T follicular helper cell (primary cell): Measurements from ENCODE around the gene FBRSL1.
"Not testable (repeated sequence)": the region's sequence is repeated elsewhere in the genome, so short reads cannot be mapped to it uniquely, and the experiment has no call there.

Source experiments
- DNase-seq: peaks from one replicate; pipeline ENCODE4 v3.0.0-alpha.2; 2020; ENCODE audit warnings: low read depth

Gene FBRSL1

DNA sequence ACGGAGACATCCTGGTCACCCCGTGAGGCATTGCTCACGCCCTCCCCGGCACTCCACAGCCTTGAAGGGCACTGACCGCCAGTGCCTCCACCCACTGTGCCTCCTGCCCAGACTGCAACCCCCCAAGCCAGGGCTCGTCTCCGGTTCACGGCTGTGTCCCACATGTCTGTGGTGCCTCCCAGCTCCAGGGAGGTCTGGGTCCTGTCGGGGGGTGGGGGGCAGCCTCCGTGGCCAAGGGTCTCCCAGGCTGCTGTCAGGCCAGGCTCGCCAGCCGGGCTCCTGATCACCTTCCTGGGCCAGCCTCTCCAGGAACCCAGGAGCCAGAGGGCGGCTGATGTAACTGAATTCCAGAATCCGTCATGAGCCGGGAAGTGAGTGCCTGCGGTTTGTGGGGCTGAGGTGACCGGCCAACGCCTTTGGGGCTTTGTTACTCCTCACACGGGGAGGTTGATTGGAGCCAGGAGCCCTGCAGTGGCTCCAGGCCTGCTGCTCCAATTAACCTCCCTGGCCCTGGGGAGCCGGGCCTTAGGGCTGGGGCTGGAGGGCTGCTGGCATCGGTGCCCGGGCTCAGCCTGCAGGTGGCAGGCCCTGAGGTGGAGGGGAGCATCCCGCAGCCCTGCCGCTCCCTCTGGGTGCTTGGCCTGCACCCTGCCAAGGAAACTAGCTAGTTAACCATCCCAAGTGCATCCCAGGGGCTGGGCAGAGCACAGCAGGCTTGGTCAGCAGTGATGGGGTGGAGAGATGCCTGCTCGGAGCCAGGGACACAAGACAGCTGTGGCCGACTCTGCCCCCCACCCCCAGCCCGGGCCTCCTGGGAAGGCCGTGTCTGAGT lies 36.4 kb upstream of the FBRSL1 start:
- DNase-seq, result no peak

- no peak for DNase-seq
These were observed 35.6 kb upstream of the FBRSL1 start for GRCh38 chr12:132454193-132454932.

- no peak for DNase-seq
These were observed 35.0 kb upstream of the FBRSL1 start for GRCh38 chr12:132454933-132455418.

DNA sequence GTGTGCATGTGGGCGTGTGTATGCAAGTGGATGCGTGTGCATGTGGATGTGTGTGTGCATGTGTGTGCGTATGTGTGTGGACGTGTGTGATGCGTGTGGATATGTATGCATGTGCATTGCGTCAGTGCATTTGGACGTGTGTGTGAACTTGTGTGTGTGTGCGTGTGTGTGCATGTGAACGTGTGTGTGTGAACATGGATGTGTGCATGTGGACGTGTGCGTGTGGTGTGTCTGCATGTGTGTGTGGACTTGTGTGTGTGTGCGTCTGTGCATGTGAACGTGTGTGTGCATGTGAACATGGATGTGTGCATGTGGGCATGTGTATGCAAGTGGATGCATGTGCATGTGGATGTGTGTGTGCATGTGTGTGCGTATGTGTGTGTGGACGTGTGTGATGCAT lies 34.4 kb upstream of the FBRSL1 start:
- no peak for DNase-seq

- no peak for DNase-seq
These were observed 33.6 kb upstream of the FBRSL1 start for GRCh38 chr12:132456186-132456943.

DNA sequence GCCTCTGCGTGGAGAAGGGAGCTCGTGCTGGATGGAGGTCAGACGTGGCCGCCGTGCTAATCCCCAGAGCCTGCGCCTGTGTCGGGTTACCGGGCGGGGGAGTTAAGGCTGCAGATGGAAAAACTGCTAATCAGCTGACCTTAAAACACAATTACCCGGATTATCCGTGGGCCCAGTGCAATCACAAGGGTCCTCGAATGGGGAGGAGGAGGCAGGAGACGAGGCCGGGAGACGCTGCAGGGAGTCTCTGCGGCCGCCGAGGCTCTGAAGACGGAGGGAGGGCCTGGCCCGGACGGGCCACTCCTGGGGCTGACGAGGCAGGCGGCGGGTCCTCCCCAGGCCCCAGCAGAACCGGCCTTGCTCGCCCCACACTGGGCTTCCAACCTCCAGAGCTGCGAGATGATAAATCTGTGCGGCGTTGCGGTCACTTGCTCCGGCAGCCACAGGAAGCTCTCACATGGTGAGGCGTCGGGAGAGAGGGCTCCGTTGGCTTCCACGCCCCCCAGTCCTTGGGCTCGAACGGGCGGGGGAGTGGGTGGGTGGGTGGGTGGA lies 32.9 kb upstream of the FBRSL1 start:
- DNase-seq, result no peak

DNA sequence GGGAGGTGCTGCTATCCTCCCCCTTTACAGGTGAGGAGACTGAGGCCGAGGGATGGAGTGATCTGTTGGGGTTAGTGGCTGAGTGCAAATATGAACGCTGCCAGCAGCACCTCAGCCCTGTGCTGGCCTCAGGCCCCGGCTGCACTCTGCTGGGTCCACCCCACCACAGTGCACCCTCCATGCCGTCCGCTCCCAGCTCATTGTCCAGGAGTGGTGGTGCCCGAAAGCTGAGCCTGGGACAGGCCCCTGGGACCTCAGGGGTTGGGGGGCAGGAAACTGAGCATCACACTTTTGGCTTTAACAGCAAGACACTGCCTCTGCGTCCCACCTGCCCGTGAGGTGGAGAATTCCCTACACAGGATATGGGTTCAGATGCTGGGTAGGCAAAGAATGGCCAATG lies 31.5 kb upstream of the FBRSL1 start:
- no peak for DNase-seq

DNA sequence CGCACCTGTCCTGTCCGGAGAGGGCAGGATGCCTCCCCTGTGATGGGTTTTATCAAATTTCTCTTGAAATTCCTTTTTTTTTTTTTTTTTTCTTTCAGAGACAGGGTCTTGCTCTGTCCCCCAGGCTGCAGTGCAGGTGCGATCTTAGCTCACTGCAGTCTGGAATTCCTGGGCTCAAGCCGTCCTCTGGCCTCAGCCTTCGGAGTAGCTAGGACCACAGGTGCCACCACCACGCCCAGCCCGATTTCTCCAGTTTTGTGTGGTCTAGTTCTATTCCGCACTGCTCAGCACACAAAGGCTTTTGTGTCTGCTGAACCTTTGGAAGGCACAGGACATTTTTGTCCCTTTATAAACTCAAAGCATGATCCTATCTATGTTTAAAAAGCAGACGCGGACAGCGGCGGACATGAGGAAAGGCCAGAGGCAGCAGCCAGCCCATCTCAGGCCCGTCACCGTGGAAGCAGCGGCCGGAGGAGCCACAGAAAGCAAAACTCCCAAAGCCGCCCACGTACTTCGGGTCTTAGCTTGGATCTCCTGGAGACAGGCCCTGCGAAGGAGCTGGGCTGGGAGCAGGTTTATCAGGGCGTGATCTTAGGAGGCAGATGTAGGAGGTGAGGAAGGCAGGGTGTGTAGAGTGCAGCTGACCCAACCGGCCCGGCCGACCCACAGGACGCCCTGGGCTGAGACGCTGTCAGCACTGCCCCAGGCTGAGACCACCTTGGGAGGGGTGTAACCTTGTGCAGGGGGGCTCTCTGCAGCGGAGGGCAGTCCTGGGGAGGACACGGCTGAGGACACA lies 30.9 kb upstream of the FBRSL1 start:
- no peak for DNase-seq

GRCh38 chr12:132460571-132460970 lies 29.4 kb upstream of the FBRSL1 start:
- no peak for DNase-seq

DNA sequence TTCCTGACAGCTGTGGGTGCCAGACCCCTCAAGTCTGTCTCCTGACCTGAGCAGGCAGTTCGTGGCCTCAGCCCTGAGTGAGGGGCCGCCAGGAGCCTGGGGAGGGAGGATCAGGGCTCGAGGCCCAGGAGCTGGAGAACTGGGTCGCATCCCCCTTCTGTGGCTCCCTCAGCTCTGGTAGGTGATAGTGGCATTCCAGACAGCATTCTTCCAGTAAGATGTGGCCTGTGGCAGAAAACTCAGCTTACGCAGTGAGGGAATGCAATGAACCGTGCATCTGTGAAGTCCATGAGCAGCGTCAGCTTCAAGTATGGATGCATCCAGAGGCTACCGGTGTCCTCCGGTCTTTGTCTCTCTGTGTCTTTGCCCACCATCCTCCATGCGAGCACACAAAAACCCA lies 28.4 kb upstream of the FBRSL1 start:
- DNase-seq, result no peak

DNA sequence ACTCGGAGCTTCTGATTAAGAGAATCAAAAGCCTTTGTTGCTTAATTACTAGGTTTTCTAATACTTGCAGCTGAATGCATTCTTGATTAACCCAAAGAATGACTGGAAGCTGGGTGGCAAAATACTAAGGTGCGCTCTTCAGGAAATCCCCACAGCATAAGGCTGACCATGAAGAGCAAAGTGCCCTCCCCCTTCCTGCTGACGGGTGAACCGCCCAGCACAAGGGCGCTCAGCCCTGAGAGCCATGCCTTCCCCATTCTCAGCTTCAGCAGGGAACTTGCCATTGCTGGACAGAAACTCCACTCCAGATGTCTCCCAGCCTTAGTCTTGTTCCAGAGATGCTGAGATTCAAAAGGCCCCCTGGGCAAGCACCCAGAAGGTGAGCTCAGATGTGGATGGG lies 27.2 kb upstream of the FBRSL1 start:
- DNase-seq, result no peak

DNA sequence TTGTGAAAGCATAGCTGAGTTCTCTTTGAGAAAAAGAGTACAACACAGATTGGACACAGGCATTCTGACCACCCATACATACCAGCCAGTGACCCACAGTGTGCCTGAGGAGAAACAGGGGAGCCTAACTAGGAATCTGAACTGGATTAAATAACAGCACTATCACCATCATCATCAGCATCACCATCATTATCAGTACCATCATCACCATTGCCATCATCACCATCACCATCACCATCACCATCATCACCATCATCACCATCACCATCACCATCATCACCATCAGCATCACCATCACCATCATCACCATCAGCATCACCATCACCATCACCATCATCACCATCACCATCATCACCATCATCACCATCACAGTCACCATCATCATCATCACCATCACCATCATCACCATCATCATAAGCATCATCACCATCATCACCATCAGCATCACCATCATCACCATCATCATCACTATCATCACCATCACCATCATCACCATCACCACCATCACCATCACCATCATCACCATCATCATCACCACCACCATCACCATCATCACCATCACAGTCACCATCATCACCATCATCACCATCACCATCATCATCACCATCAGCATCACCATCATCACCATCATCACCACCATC lies 26.5 kb upstream of the FBRSL1 start:
- not testable (repeated sequence) for DNase-seq

DNA sequence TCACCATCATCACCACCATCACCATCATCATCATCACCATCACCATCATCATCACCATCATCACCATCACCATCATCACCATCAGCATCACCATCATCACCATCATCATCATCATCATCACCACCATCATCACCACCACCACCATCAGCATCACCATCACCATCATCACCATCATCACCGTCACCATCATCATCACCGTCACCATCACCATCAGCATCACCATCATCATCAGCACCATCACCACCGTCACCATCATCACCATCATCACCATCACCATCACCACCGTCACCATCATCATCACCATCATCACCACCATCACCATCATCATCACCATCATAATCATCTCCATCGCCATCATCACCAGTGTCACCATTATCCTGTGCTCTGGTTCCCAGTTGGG lies 25.6 kb upstream of the FBRSL1 start:
- not testable (repeated sequence) for DNase-seq

GRCh38 chr12:132464820-132465219 lies 25.1 kb upstream of the FBRSL1 start:
- DNase-seq, result no peak

DNA sequence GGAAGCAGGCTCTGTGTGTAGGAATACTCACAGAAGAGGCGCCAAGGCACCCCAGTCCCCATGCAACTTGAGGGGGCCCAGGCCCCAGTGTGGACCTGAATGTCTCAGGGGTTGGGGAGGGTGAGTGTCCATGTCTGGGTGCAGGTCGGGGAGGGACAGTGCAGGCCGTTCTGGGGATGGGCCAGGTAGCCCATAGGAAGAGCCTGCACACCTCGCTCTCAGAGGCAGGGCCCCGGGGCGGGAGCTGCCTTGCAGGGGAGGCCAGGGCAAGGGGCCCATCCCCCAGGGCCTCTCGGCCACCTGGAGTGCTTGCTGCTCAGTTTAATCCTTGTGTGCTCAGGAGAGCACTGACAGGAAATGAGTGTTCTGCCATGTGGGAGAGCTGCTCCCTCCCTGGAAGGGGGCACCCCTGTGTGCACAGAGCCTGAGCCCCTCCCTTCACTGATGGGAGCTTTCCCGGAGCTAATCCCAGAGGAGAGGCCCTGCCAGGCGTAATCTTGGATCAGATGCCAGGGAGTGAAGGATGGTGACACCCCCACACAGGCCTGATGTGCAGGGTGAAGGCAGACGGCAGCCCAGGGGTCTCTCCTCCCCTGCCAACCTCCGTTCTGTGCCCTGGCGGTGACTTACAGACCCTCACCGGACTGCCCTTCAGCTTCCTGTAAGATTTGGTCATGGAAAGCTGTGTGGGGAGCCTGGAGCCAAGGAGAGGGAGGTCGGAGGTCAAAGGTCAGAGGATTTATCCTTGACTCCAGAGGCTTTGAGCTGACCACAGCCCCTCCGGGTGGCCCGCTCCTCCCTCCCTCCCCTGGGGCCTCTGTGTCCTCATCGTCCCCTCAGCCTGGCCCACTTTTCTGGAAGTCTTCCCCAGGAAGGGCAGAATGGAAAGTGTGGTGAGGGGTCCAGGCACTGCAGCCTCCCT lies 24.4 kb upstream of the FBRSL1 start:
- DNase-seq, result no peak

- DNase-seq, result no peak
These were observed 23.4 kb upstream of the FBRSL1 start for GRCh38 chr12:132466241-132467201.

DNA sequence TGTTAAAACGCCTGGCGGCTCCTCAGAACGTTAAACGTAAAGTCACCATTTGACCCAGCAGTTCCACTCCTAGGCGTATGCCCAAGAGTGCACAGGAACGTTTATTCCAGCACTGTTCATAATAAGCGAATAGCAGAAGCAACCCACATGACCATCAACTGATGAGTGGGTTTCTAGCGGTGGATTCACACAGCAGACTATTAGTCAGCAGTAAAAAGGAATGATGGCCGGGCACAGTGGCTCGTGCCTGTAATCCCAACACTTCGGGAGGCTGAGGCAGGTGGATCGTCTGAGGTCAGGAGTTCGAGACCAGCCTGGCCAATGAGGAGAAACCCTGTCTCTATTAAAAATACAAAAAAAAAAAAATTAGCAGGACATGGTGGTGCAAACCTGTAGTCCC lies 22.4 kb upstream of the FBRSL1 start:
- no peak for DNase-seq

- no peak for DNase-seq
These were observed 20.5 kb upstream of the FBRSL1 start for GRCh38 chr12:132469423-132469822.

DNA sequence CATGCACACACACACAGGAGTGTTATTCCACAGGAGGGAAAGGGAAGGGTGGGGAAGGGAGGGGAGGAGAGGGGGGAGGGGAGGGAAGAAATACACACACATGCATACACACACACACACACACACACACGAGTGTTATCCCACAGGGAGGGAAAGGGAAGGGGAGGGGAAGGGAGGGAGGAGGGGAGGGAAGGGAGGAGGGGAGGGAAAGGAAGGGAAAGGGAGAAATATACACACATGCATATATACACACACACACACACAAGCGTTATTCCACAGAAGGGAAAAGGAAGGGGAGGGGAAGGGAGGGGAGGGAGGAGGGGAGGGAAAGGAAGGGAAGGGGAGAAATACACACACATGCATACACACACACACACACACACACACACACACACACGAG lies 19.6 kb upstream of the FBRSL1 start:
- no peak for DNase-seq
